ENCODE measurements around the gene DDX24. TPM values are rescaled to one million over a fixed set of nuclear protein-coding genes. Genes with fewer than 3 reads are reported as not detected.

The DDX24 gene
- total and polyA plus RNA-seq, 2 of the 8 experiments (the other 6 are each of a cell fraction or from before 2014, with no cell fraction given), result 89.0 to 201 TPM

DNA sequence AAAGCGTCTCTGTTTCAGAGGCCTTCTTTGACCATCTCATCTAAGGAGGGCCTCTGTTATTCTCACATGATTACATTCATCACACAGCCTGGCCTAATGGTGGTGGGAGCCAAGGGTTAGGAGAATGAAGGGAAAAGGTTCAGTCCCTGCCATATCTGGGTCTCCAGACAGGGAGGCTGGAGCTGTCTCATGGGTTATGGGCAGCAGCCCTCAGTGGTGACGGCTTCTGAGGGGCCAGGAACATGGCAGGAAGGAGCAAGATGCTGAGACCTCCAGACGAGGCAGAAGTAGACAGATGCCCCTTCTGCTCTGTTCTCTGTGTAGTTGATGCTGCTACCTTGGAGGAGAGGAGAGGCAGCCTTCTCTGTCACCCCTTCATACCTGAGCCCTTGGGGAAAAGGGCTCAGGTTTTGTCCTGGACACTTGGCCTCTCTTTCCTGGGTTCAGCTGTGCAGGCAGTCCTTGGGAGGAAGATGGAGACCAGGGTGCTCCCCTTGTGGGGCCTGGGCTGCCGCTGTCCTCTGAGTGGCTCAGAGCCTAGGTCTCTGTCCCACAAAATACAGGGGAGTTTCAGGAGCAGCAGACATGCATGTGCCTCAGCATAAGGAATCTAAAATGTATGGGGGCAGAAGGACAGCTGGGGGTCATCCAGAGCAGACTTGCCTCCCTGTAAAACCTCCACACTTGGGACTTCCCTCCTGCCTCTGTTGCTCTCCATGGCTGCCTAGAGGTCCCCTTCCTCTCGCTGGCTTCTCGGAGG lies 44.8 kb upstream of the DDX24 start:
- Histone ChIP-seq H3K79me2 (ENCODE audit: control insufficient read depth in 1 of 2, insufficient read depth in 2 of 2, low read length in 2 of 2) (no peaks in the 10 kb centered on the region), H3K4me2 (ENCODE audit: insufficient read depth in 1 of 2, low read depth in 2 of 2, low read length in 2 of 2) (no peak overlapping the region), H2AFZ (ENCODE audit: low read length) (no peak overlapping the region), H2BK12ac (ENCODE audit: low read depth, low read length) (0 out of 2 replicates have a peak overlapping the region, but pooled peaks have one; percentile 9), H4K91ac (replicated peaks; ENCODE audit: insufficient read length, low read length) (no peak overlapping the region), H3K9ac (replicated peaks in 1 of 4; ENCODE audit: extremely low read depth in 1 of 4, low read depth in 3 of 4, low read length in 3 of 4) (no peak overlapping the region), H3K23me2 (ENCODE audit: low read depth, low read length) (peaks cover 9% of the 10 kb centered on the region; the same call in 1 of the 2 replicates), H3K4me1 (replicated peaks in 1 of 4; ENCODE audit: control insufficient read depth in 3 of 4, insufficient read depth in 4 of 4, low read length in 3 of 4) (peaks cover 0 to 4% (median 2%) of the 10 kb centered on the region in 4 experiments; a peak in 3 of 7 replicates), H4K5ac (ENCODE audit: insufficient read length, low read depth, low read length) (no peak overlapping the region), H3K18ac (ENCODE audit: extremely low read depth, low read length) (no peak overlapping the region), H3K4me3 (ENCODE audit: extremely low read depth in 1 of 4, insufficient read depth in 2 of 4, low read depth in 3 of 4, low read length in 4 of 4) (no peak overlapping the region), H3K27ac (ENCODE audit: low read depth, low read length) (no peak overlapping the region), H4K20me1 (replicated peaks in 1 of 2; ENCODE audit: control insufficient read depth in 1 of 2, insufficient read depth in 2 of 2, low read length in 2 of 2) (no peaks in the 10 kb centered on the region), H3K36me3 (ENCODE audit: control insufficient read depth in 2 of 4, insufficient read depth in 4 of 4, low read length in 3 of 4) (no peaks in the 10 kb centered on the region), H4K8ac (ENCODE audit: extremely low read depth, insufficient read depth, low read length) (no peak overlapping the region), H2BK15ac (ENCODE audit: low read length) (no peak overlapping the region), H3K9me3 (ENCODE audit: insufficient read depth in 2 of 2, low read depth in 1 of 2, low read length in 1 of 2) (no peaks in the 10 kb centered on the region), H3K23ac (ENCODE audit: insufficient read length) (no peak overlapping the region), H2BK20ac (ENCODE audit: low read length) (no peak overlapping the region), H3K56ac (replicated peaks; ENCODE audit: insufficient read length, low read depth, low read length) (no peak overlapping the region), H3K27me3 (replicated peaks in 1 of 4; ENCODE audit: control insufficient read depth in 3 of 4, extremely low read depth in 1 of 4, insufficient read depth in 3 of 4, low read length in 3 of 4) (peaks cover 0 to 2% (median 0%) of the 10 kb centered on the region in 4 experiments; a peak in 2 of 7 replicates), H2BK5ac (ENCODE audit: low read depth, low read length) (no peak overlapping the region), H3K4ac (replicated peaks; ENCODE audit: insufficient read length, low read depth, low read length) (no peak overlapping the region), H3K79me1 (ENCODE audit: low read depth, low read length) (no peaks in the 10 kb centered on the region), H2BK120ac (replicated peaks; ENCODE audit: low read depth, low read length) (no peak overlapping the region), H3K14ac (ENCODE audit: insufficient read length) (no peak overlapping the region), H2AK5ac (ENCODE audit: low read depth, low read length) (no peak overlapping the region)
- no peak for FAIRE-seq
- 87% methylated on average over 6 of the region's 6 CpGs; no CpG with 5 or more reads in 1 of the 2 experiments for WGBS, 2 experiments (ENCODE audit: extremely low coverage in 1 of 2, insufficient coverage in 1 of 2, insufficient read length in 1 of 2, insufficient replicate concordance in 2 of 2, low coverage in 1 of 2, low lambda C conversion rate in 2 of 2, missing lambda C conversion rate in 1 of 2)
- peak in 1 of 2 experiments; percentile 22 for DNase-seq (ENCODE audit: low read depth in 1 of 2, low spot score in 2 of 2)
- POLR2A ChIA-PET (ENCODE audit: partially characterized antibody), result no interaction called here
- CTCF ChIA-PET (ENCODE audit: partially characterized antibody), result interaction anchor here (0.6 to 2.2 kb wide), 3 partner anchors 12 to 179 kb away, joined by 3 to 12 read pairs (median 6); no protein-coding TSS in a partner anchor
- no peak for TF ChIP-seq BACH1 (IDR thresholded peaks at IDR 0.05; ENCODE audit: low read length)
